GM12892 (cell line): ENCODE data around the gene MAFB.

Source experiments
- DNase-seq: peaks from one replicate; pipeline ENCODE4 v3.0.0; 2011; ENCODE audit not compliant: insufficient read length
- FAIRE-seq: peaks from 2 replicates; lab custom pipeline; 2011; peaks lifted over from hg19 to GRCh38; lab: Jason Lieb, UNC
- POLR2A ChIP-seq: IDR thresholded peaks from 2 replicates; pipeline ENCODE4 v1.6.1; 2011; ENCODE audit warnings: low read depth, low read length, control low read depth
- POLR2AphosphoS5 ChIP-seq: IDR thresholded peaks from 2 replicates; pipeline ENCODE4 v1.6.1; 2011; ENCODE audit warnings: low read depth, low read length, control low read depth
- TAF1 ChIP-seq: IDR thresholded peaks from 2 replicates; pipeline ENCODE4 v1.6.1; 2011; ENCODE audit warnings: low read depth, mild to moderate bottlenecking, control low read depth, low read length, borderline replicate concordance

Gene MAFB

DNA sequence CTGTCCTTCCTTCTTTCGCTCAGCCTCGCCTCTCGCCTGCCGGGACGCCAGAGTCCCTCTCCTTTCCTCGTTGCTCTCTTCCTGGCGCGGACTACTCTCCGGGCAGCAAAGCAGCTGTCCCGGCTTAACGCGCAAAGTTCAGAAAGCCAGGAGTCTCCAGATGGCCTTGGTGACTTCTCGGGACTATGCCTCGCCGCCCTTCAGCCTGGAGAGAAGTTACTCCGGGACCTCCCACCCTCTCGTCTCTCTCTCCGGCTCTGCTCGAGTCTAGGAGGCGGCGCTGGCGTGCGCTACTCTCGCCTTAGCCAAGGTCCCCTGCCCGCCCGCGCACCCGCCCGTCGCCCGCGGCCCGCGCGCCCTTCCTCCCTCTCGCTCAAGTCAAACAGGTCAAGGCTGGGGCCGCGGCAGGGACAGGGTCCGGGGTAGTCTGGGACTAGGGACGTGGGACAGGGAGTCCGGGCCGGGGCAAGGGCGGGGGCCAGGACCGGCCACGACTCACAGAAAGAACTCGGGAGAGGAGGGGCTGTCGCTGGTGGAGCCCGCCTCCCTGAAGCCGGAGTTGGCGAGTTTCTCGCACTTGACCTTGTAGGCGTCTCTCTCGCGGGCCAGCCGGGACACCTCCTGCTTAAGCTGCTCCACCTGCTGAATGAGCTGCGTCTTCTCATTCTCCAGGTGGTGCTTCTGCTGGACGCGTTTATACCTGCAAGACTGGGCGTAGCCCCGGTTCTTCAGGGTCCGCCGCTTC, 1.5 kb downstream of the MAFB start:
- FAIRE-seq (no peak), DNase-seq (no peak)
- TF ChIP-seq POLR2AphosphoS5 (no peak), TAF1 (no peak), POLR2A (no peak)

GRCh38 chr20:40686893-40687292, 2.1 kb downstream of the MAFB start:
- no peak for TF ChIP-seq TAF1
- TF ChIP-seq POLR2A: no peak
- no peak for TF ChIP-seq POLR2AphosphoS5
- FAIRE-seq: no peak
- DNase-seq: no peak

GRCh38 chr20:40686434-40686882, 2.6 kb downstream of the MAFB start:
- DNase-seq (no peak), FAIRE-seq (no peak)
- TF ChIP-seq POLR2A: no peak
- TF ChIP-seq TAF1: no peak
- TF ChIP-seq POLR2AphosphoS5: no peak

- FAIRE-seq (no peak), DNase-seq (no peak)
- TF ChIP-seq POLR2AphosphoS5 (no peak), POLR2A (no peak), TAF1 (no peak)
These were observed 3.7 kb downstream of the MAFB start for GRCh38 chr20:40685349-40685748.

DNA sequence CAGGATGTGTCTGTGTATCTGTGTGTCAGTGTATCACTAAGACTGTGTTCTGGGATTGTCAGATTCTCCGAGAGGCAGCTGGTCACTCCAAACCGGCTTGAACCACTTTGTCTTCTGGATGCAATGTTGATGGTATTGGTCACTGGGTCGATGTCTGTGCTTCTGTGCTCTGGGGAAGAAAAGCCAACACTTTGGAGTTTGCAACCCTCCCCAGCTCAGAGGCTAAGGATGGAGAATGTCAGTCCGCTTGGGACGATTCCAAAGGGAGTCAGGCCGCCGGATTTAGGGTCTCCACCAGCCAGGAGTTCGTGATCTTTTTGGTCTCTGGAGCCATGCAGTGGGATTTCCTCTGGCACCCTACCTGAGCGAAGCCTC, 5.2 kb downstream of the MAFB start:
- DNase-seq: no peak
- no peak for FAIRE-seq
- no peak for TF ChIP-seq POLR2A
- no peak for TF ChIP-seq POLR2AphosphoS5

GRCh38 chr20:40683221-40683893, 5.7 kb downstream of the MAFB start:
- TF ChIP-seq TAF1 (no peak), POLR2A (no peak), POLR2AphosphoS5 (no peak)
- DNase-seq (no peak), FAIRE-seq (no peak)

GRCh38 chr20:40682104-40682981, 6.7 kb downstream of the MAFB start:
- FAIRE-seq (no peak), DNase-seq (no peak)
- TF ChIP-seq POLR2AphosphoS5 (no peak), TAF1 (no peak), POLR2A (no peak)

DNA sequence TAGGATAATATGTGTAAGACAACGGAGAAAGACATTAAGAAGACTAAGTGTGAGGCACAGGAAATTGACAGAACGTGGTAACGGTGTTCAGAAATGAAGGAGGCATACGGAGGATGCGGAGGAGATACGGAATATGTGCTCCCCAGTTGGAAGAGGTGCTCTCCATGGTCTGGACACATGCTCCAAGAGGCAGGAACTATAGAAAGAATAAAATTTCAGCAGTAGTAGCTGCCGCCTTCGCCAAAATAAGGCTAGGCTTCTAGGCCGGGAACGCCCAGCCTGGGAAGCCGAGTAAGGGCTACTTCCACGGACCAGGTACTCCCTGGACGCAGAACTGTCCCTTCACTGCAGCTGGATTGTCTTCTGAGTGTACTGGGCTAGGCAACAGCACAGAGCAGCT, 7.4 kb downstream of the MAFB start:
- TF ChIP-seq POLR2AphosphoS5 (no peak), TAF1 (no peak), POLR2A (no peak)
- no peak for FAIRE-seq
- no peak for DNase-seq

DNA sequence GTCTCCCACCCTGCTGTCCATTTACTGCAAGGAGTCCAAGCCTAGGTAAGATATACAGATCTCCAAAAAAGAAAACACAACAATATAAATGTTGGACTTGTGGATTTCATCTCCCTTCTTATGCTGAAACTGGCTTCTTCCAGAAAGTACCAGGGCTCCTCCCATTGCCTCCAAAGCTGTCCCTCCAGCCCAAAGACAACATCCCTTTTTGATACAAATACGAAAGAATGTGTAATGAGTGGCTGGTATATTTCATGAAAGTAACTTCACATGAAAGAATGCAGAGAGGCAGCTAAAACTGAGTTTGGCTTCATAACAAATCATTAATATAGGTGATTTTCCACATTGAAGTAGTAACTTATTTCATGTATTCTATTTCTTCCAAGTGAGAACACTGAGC, 7.9 kb downstream of the MAFB start:
- DNase-seq: no peak
- FAIRE-seq: no peak
- TF ChIP-seq POLR2AphosphoS5 (no peak), TAF1 (no peak), POLR2A (no peak)

DNA sequence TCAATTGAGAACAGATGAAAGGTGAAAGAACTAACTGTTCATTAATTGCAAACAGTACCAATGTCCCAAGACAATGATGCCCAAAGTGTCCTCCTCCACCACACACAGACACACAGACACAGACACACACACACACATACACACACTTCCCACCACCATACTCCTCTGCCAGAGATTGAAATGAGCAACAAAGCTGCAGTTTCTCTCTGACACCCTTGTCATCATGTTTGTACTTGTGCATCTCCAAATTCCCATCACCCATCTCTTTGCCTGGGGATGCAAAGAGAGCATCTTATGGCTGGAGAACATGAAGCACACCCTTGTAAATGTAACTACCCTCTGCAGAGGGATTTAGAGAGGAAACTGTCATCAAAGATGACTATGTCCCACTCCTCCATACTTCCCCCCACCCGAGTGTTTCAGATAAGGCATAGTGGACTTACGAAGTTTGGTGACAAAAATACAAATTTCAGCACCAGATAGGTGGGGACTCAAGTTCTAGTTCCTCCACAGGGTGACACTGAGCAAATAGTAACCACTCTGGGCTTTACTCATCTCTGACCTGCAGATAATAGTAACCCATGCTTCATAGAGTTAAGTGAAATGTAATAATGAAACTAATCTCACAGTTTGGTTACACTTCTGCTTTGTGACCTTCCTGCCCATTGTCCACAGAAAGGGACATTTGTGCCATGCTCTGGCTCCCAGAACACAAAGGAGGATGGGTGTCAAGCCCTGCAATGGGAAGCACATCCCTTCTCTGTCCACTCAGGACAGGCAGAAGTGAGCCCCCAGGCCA, 8.7 kb downstream of the MAFB start:
- no peak for TF ChIP-seq POLR2A
- TF ChIP-seq TAF1: no peak
- no peak for DNase-seq
- peak; percentile 27 for FAIRE-seq

DNA sequence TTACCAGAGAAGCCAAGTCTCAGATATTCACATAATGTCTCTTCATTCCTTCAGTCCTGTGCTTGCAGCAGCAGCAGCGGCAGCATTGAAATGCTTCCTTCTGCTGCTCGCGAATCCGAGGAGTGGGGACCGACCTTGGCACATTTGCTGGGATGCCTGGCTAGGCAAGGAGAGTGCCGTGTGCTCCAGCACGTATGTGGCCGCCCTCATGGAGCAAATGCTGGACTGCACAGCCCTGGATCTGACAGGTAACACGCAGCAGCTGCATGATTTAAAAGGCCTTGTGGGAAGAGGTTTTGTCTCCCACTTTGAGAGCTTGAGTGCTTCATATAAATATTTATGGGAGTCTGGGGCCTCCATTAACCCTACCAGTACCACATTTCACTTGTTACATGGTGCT, 9.9 kb downstream of the MAFB start:
- FAIRE-seq (no peak), DNase-seq (no peak)

More for the DNA sequence above, 9.9 kb downstream of the MAFB start:
- TF ChIP-seq POLR2AphosphoS5 (no peak), TAF1 (no peak), POLR2A (no peak)
